GM19035 (cell line): ENCODE results near the gene KLF6.

Experiments used
- ATAC-seq: cut with Tn5 transposase; IDR thresholded peaks from one replicate; pipeline ENCODE4 v1.9.1; 2021; ENCODE audit not compliant: unreplicated experiment

KLF6 gene

DNA sequence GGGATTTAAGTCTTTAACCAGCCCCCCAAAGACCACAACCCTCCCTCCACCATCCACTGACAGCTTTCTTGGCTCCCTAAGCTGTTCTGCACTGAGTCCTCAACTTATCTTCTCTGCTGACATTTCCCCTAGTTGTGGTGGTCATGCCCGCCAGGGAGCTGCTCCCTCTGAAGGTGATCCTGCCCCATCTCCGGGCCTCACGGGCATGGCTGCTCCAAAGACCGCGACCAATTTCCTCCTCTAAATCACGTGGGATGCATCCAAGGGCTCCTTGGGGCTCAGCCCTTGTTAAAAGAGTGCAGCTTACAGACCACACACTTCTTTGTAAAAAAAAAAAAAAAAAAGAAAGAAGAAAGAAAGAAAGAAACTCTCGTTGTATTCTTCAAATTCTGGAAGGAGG lies 27.1 kb upstream of the KLF6 start:
- ATAC-seq, result no peak

DNA sequence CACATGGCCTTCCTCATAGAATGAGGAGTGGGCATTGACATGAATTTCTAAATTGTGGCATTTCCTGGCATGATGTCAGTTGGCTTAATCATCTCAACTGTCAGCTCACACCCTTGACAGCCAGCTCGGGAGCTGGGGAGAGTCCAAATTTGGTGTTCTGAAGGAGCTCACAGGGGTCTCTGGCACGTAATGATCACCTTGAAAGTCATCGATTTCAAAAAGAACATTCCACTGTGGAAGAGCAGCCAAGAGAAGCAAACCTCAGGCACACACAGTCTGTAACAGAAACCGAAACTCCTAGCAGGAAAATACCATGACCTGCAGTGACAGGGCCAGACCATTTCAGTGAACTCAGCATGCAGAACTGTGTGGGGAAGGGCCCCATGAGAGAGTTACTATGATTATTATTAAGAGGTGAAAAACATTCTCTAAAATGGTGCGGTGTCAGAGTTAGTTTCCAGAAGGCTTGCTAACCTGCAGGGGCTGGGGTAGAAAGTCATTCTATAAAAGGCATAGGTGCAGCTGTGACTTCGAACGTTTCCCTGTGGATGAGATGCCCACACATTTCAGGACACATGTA lies 26.4 kb upstream of the KLF6 start:
- ATAC-seq, result peak; percentile 81

DNA sequence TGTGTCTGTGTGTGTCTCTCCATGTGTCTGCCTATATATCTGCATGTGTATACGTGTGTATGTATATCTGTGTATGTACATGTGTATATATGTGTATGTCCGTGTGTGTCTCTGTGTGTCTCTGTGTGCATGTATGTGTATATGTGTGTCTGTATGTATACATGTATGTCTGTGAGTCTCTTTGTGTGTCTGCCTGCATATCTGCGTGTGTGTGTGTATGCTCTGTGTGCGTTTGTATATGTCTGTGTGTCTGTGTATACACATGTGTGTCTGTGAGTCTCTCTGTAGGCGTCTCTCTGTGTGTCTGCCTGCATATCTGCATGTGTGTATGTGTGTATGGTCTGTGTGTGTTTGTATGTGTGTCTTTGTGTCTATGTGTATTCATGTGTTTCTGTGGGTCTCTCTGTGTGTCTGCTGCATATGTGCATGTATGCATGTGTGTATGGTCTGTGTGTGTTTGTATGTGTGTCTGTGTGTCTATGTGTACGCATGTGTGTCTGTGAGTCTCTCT lies 23.7 kb upstream of the KLF6 start:
- no peak for ATAC-seq

DNA sequence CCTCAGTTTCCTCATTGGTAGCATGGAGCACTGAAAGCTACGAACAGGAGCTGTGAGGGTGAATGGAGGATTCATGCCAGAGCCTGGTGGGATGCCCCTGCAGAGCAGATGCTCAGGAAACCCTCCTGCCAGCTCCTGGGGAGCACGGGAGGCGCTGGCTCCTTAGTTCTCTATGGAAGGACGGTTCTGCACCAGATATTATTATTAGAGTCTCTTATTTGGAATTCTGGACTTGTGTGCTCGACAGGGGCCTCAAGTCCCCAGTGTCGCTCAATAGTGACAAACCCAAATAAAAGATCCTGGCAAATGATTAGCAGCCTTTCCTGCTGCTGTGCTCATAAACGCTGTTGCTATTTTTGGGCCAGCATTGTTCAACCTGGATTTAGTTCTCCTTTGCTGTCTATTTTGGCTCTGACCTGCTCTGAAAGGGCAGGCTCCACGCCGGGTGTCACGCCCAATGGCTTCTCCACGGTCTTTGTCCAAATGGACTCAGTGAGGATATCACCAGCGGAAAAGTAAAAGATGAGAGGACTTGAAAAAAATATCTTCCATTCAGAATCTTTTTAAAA lies 23.0 kb upstream of the KLF6 start:
- no peak for ATAC-seq

DNA sequence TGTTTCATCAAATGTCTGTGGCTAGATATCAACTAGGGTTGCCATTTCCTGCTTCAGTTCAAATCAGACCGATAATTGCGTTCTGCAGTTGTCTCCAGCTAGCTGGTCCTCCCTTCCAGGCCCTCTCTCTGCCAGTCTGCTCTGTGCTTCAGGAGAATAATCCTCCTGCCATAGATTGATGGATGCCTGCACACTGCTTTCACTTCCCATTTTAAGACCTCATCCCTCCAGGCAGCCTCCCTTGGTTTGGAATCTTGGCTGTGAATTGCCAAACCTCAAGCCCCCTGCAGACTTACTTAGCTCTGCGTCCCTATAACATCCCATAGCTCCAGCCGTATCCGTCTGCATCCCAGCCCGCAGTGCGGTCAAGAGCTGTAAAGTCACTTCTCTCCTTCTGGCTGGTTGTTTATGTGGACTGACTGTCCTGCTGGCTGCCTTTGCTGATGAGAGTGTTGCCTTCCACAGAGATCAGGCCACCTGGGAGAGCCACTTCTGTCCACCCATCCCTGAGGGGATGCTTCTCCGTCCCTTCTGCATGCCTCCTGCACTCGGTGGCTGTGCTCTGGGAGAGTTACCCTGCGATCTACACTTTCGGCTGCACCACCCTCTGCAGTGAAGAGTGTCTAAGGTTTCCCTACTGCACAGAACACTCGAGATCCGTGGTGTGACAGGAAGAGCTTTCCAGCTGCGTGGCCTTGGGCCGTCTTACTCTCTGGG lies 22.4 kb upstream of the KLF6 start:
- ATAC-seq, result no peak

DNA sequence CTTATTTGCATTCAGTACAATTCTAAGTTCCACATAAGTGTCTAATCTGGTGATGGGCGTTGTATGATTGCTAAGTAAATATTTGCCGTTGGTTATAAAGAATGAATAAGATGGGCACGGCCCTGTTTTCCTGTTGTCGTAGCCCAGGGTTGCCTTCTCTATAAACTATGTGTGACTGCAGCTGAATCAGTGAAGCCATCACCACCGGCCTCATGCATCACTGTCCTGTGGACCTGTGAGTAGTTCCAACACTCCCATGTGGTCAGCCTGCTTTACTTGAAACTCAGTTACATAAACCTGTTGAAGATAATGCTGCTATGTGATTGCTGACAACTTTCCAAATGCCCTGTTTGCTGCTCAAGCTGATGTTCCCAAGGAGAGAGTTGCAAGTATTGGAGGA lies 21.6 kb upstream of the KLF6 start:
- ATAC-seq, result no peak

DNA sequence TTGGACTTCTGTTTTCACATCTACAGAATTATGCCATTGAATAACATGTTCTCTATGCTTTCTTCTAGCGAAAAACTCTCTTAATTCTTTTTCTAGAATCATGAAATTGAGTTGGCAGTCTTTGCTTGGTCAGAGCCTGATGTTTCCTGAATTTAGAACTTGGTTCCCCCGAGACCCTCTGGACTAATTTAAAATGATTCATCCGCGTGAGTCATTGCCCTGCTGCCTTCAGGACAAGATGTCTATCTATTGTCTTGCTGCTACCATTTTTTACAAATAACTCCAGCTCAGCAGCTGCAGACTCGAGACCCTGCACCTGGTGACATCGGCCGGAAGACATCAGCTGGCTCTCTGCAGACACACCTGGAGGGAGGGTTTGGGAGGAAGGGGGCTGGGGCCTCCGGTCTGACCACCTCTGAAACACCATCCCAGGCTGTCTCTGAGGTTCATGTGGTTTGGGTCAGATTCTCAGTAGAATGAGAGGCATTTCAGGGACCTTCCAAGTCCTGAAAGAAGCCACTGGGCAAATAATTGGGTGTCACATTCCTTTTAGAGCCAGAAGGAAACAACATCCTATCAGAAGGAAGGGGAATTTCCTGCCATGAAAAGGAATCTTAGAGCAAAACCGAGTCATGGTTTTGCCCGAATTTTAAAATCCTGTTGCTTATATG lies 20.9 kb upstream of the KLF6 start:
- ATAC-seq, result peak; percentile 37

DNA sequence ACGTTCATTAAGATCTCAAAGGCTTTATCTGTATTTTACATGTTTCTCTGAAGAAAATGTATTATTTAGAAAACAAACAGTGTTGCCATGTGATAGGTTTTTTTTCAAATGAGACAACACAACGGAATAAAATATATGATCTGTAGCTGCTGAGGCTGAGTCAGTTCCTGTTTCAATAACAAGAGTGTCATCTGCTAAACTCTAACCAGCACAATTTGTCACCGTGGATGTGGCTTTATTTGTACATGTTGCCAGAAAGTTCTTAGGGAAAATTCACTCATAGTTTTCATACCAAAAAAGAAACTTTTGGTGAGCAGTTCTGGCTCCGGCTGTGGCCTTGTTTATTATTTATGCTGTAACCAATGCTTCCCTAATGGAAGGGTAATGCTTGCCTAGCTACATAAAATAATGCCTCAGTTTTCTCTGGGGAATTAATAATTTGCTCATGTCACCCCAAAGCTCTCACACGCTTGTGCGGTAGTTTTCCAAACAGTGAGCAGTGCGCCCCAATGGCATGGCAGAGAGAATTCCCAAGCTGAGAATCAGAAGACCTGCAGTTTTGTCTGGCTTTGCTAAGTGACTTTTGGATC lies 20.3 kb upstream of the KLF6 start:
- ATAC-seq, result peak; percentile 48

DNA sequence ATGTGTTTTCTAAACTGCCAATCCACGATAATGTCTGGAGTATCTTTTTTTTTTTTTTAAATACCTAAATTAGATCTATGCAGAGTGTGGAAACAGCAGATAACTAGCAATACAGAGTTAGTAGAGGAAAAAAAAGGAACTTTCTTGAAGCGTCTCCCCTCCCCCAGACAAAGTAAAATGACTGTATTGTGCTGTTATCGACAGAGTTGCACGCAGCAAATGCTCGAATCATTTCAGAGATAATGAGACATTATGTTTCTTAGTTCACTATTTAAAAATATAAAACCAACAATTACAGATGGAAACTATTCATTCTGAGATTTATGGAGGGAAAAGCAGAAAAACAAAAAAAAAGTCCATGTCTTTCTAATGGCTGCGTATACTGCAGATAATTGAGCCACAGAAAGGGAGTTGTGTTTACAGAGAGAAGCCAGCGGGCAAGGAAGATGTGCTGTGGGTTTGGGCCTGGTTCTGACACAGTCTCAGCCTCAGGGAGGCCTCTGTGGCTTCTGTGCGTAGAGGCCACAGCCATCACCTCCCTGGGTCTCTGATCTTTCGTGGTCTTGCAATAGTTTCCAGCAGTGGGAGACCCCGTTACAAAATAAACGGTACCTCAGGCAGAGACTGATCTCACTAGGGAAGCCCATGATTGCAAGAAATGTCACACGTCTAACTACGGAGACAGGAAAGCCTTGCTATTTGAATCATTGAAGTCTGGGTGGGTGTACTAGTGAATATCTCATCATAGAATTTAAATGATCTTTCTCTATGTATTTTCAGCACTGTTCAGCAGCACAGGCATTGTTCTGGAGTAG lies 19.1 kb upstream of the KLF6 start:
- ATAC-seq, result no peak

DNA sequence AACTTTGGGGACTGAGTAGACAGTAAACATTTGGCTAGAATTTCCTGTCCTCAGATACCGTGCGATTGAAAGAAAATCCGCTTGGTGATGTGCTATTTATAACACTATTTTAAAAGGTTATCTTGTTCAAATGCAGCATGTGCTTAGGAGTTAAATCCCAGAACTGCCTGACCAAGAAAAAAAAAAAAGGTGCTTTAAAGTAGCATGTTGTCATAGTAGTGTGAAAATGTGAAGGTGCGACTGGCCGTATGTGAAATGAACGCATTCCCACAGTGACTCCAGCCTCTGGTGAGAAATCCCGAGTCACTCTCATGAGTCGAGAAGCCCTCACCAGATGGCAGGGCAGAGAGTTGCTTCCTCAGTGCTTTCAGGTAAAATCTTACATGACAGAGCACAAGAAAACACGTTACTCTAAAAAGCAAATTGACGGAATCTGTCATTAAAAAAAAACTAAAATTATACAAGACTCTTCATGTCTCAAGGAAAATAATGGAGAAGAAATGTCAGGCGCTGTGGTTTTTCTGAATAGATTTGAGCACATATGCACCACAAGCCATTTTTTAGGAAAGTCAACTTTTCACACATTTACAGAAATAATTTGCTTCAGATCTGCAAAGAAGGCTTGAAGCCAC lies 18.4 kb upstream of the KLF6 start:
- no peak for ATAC-seq

DNA sequence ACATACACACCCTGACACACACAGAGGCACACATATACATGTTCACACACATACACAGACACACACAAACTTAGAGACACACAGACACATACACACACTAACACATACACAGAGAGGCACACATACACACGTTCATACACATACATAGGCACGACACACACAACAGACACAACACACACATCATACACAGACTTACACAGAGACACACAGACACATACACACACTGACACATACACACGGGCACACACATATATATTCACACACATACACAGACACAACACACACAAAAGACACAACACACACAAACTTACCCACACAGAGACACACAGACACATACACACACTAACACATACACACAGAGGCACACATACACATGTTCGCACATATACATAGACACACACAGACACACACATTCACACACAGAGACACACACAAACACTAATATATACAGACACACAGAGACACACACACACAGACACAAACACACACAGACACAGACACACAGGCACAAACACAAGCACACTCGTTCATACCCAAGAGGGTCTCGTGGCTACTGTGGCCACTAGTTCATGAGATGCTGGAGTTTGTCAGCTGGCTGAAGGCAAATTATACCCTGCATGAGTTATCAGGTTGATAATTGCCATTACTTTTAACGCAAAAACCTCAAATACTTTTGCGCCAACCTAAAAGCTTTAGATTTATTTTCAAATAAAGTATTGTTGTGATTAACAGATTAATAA lies 17.7 kb upstream of the KLF6 start:
- ATAC-seq, result no peak

DNA sequence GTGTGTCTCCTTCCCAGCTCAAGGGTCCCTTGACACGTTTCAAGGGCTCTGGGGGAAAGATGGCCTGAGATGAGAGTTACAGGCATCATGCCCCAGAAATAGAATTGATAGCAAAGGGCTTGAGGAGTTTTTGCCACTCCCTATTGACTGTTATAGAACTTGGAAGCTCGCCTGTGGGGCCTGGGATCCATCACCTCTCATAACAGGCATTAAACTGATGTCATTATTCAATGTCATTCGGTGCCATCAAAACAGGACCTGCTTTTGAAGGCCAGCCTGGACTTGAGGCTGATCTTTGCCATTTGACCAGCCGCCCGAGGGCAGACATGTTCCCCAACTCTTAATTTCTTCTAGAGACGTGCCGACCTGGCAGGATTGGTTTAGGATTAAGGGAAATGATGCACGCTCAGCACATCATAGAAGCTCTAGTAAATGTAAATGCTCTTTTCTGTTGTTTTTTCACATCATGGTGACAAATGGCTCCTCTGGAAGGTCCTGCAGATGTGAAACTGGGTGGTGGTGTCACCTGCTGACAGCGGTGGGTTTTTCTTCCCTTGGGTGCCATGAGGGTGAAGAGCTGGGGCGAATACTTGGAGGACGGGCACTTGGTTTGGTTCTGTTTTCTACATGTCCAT lies 16.7 kb upstream of the KLF6 start:
- no peak for ATAC-seq

DNA sequence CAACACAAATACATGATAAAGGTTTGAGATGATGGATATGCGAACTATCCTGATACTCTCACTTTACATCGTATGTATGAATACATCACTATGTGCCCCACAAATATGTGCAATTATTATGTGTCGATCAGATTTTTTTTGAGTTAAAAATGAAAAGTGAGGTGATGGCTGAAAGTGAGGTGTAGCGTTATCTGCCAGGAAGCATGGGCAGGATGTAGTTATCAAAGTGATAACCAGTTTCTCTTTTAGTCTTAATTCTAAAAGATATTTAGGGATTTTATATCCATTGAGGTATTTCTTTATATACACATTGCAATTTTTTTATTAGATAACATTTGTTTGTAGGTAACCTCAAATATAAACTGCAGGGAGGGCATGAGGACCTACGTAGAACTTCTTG lies 15.6 kb upstream of the KLF6 start:
- ATAC-seq, result no peak

DNA sequence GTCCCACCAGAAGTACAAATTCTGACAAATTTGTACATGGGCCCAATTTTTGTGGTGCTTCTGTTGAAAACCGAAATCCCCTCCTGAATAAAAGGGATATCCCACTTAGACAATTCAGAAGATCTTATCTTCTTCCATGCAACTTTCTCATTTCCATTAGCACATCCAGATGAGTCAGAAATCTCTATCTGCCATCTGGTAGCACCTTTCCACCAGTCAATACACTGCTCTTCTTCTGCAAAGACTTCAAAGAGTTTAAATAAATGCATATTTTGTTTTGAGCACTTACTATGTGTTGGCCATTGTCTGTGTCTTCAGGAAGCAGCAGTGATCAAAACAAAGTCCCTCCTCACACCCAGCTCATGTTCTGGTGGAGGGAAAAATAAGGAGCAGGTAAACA lies 12.7 kb upstream of the KLF6 start:
- no peak for ATAC-seq

DNA sequence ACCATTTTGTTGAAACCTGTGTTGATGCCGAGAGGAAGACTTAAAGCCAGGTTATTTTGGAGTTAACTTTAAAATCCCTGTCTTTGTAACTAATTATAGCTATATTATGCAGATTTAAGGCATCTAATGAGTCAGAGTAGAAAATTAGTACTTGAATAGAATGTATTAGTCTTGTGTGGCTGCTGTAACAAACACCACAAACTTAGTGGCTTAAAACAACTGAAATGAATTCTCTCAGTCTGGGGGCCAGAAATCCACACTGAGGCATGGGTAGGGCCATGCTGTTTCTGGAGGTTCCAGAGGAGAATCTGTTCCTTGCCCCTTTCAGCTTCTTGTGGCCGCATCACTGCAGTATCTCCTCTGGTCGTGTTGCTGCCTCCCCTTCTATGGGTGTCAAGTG lies 8.5 kb upstream of the KLF6 start:
- ATAC-seq, result no peak

DNA sequence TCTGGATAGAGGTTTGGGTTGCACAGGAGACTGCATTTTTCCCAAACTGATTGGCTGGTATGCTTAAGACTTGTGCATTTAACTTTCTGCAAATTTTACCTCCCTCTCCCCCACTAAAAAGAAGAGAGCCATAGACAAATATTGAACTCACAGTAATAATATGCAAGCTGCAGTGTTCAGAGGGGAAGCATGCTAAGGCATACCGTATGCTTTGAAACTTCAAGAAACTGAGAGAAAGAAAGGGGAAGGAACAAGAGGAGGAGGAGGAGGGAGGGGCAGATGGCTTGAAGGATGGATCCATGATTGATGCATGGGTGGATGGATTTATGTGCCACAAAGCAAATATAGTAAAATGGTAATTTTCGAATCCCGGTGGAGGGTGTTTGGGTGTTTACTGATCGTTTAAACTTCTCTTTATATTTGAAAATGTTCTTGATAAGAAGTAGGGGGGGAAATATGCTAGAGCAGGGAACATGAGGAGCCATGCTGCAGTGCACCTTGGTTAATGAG lies 7.8 kb upstream of the KLF6 start:
- no peak for ATAC-seq

DNA sequence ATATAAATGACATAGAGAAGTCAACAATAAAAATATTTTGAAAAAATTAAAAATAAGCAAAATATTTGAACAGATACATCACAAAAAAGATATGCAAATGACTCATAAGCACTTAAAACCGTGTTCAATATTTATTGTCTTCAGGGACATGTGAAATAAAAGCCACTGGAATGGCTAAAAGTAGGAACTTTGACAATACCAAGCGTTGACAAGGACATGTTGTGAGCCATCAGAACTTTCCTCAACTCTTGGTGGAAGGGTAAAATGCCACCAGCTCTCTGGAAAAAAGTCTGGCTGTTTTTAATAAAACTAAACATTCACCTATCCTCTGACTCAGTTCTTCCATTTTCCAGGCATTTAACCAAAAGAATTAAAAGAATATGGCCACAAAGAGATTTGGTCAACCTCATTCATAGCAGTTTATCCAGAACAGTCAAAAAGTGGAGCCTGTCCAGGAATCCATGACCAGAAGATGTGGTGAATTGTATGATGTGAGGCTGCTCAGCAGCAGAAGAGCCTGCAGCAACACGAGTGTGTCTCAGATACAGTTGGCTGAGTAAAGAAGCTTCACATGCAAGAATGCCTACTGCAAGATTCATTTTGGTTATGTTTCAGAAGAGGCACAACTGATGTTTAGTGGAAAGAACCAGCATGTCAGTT lies 7.1 kb upstream of the KLF6 start:
- no peak for ATAC-seq

DNA sequence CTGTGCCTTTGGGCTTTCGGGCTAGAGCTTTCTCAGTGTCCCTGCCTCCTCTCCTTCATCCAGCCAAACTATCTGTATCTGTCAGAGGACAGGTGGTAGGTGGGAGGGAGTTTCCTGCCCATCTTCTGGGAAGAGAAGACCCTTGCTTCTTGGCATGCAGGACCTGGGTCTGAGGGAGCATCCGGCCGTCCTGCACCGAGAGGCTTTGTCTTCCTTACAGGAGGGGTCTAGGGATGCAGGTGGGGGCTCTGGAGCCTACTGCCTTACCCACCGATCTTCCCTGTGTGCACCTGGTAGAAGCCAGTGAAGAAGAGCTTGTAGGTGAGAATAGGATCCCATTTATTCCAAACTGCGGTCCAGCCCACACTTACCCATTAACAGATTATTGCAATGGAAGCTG lies 5.8 kb upstream of the KLF6 start:
- ATAC-seq, result no peak
